Neuron (in vitro differentiated cells): ENCODE measurements around the gene DOK7.

Source experiments
- H2AFZ ChIP-seq: one replicate; pipeline ENCODE4 v1.6.1; 2013; ENCODE audit warnings: low read depth, mild to moderate bottlenecking, inconsistent platforms, low read length, moderate library complexity
- H3K27me3 ChIP-seq: one replicate; pipeline ENCODE4 v1.6.1; 2013; ENCODE audit warnings: low read length; ENCODE audit not compliant: insufficient read depth
- H3K36me3 ChIP-seq: one replicate; pipeline ENCODE4 v1.6.1; 2013; ENCODE audit warnings: low read length; ENCODE audit not compliant: insufficient read depth
- H3K4me1 ChIP-seq: one replicate; pipeline ENCODE4 v1.6.1; 2013; ENCODE audit warnings: low read length; ENCODE audit not compliant: insufficient read depth
- H3K4me3 ChIP-seq: 2 replicates; pipeline ENCODE4 v1.5.1; 2013; ENCODE audit warnings: mild to moderate bottlenecking, low read length, moderate library complexity
- H3K9me3 ChIP-seq: one replicate; pipeline ENCODE4 v1.6.1; 2013; ENCODE audit warnings: low read length

Gene DOK7

GRCh38 chr4:3480528-3481112, 17.5 kb downstream of the DOK7 start:
- Histone ChIP-seq H3K36me3 (no peaks in the 10 kb centered on the region), H3K27me3 (peaks cover 4% of the 10 kb centered on the region), H3K4me1 (peaks cover 41% of the 10 kb centered on the region), H3K9me3 (no peaks in the 10 kb centered on the region), H2AFZ (no peak overlapping the region), H3K4me3 (no peak overlapping the region)

GRCh38 chr4:3481113-3481531, 18.0 kb downstream of the DOK7 start:
- no peak overlapping the region for H3K4me3 ChIP-seq
- peaks cover 4% of the 10 kb centered on the region for H3K27me3 ChIP-seq
- H3K4me1 ChIP-seq: peaks cover 46% of the 10 kb centered on the region
- no peaks in the 10 kb centered on the region for H3K9me3 ChIP-seq
- H3K36me3 ChIP-seq: no peaks in the 10 kb centered on the region
- H2AFZ ChIP-seq: no peak overlapping the region

GRCh38 chr4:3481783-3482393, 18.8 kb downstream of the DOK7 start:
- Histone ChIP-seq H2AFZ (no peak overlapping the region), H3K27me3 (peaks cover 4% of the 10 kb centered on the region), H3K4me1 (peaks cover 54% of the 10 kb centered on the region), H3K9me3 (no peaks in the 10 kb centered on the region), H3K36me3 (no peaks in the 10 kb centered on the region), H3K4me3 (no peak overlapping the region)

GRCh38 chr4:3482707-3483106, 19.6 kb downstream of the DOK7 start:
- Histone ChIP-seq H3K36me3 (no peaks in the 10 kb centered on the region), H3K4me1 (peaks cover 57% of the 10 kb centered on the region), H2AFZ (no peak overlapping the region), H3K27me3 (peaks cover 4% of the 10 kb centered on the region), H3K4me3 (no peak overlapping the region), H3K9me3 (no peaks in the 10 kb centered on the region)

- H3K4me1 ChIP-seq: peaks cover 49% of the 10 kb centered on the region
Observed at GRCh38 chr4:3483471-3483921, 20.4 kb downstream of the DOK7 start.

GRCh38 chr4:3484057-3484973, 21.2 kb downstream of the DOK7 start:
- Histone ChIP-seq H3K4me1 (peaks cover 46% of the 10 kb centered on the region), H3K4me3 (no peak overlapping the region), H2AFZ (no peak overlapping the region), H3K36me3 (no peaks in the 10 kb centered on the region), H3K27me3 (peaks cover 4% of the 10 kb centered on the region), H3K9me3 (no peaks in the 10 kb centered on the region)

More at GRCh38 chr4:3483471-3483921, 20.4 kb downstream of the DOK7 start:
- no peak overlapping the region for H2AFZ ChIP-seq
- peaks cover 4% of the 10 kb centered on the region for H3K27me3 ChIP-seq
- H3K4me3 ChIP-seq: no peak overlapping the region
- H3K36me3 ChIP-seq: no peaks in the 10 kb centered on the region
- H3K9me3 ChIP-seq: no peaks in the 10 kb centered on the region

- peaks cover 4% of the 10 kb centered on the region for H3K27me3 ChIP-seq
- no peaks in the 10 kb centered on the region for H3K9me3 ChIP-seq
- no peaks in the 10 kb centered on the region for H3K36me3 ChIP-seq
- H2AFZ ChIP-seq: no peak overlapping the region
- peaks cover 46% of the 10 kb centered on the region for H3K4me1 ChIP-seq
- no peak overlapping the region for H3K4me3 ChIP-seq
Observed at GRCh38 chr4:3485011-3485791, 22.1 kb downstream of the DOK7 start.

- H3K4me1 ChIP-seq: peaks cover 42% of the 10 kb centered on the region
- H2AFZ ChIP-seq: no peak overlapping the region
- no peaks in the 10 kb centered on the region for H3K36me3 ChIP-seq
- H3K27me3 ChIP-seq: peaks cover 4% of the 10 kb centered on the region
- H3K4me3 ChIP-seq: no peak overlapping the region
- H3K9me3 ChIP-seq: no peaks in the 10 kb centered on the region
Observed at GRCh38 chr4:3485886-3486540, 22.9 kb downstream of the DOK7 start.

- Histone ChIP-seq H2AFZ (no peak overlapping the region), H3K27me3 (peaks cover 4% of the 10 kb centered on the region), H3K36me3 (no peaks in the 10 kb centered on the region), H3K4me3 (no peak overlapping the region), H3K9me3 (no peaks in the 10 kb centered on the region), H3K4me1 (peaks cover 33% of the 10 kb centered on the region)
Observed at GRCh38 chr4:3486541-3487540, 23.7 kb downstream of the DOK7 start.

GRCh38 chr4:3487861-3488260, 24.8 kb downstream of the DOK7 start:
- Histone ChIP-seq H2AFZ (no peak overlapping the region), H3K4me1 (peaks cover 32% of the 10 kb centered on the region), H3K4me3 (no peak overlapping the region), H3K27me3 (peaks cover 4% of the 10 kb centered on the region), H3K36me3 (no peaks in the 10 kb centered on the region), H3K9me3 (no peaks in the 10 kb centered on the region)

GRCh38 chr4:3488820-3489219, 25.7 kb downstream of the DOK7 start:
- Histone ChIP-seq H3K27me3 (peaks cover 4% of the 10 kb centered on the region), H3K4me1 (peaks cover 35% of the 10 kb centered on the region), H2AFZ (no peak overlapping the region)

More at GRCh38 chr4:3488820-3489219, 25.7 kb downstream of the DOK7 start:
- no peaks in the 10 kb centered on the region for H3K36me3 ChIP-seq
- H3K9me3 ChIP-seq: no peaks in the 10 kb centered on the region
- no peak overlapping the region for H3K4me3 ChIP-seq
